ENCODE data around the gene EIF5AL1.

DNA sequence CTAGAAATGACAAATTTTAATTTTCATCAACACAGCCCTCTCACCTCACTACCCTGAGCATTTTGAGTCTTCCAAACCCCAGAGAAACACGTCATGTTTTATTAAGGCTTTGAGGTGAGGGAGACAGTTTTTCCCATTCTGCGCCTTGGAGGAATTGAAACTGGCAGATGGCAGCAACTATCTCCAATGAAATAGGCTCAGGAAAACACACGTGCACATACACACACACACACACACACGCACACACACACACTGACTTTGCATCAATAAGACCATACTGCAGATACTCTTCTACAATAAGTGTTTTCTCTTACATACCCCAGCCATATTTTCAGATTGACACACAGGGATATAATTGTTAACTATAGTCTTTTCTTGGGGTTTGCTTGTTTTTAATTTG lies 51.1 kb downstream of the EIF5AL1 start:
- no peak for TF ChIP-seq GATA3 (IDR thresholded peaks at IDR 0.05; ENCODE audit: low read depth, low read length)
- no peak for TF ChIP-seq GATA2 (IDR thresholded peaks at IDR 0.05; ENCODE audit: low read depth, low read length)

All from SH-SY5Y (cell line).